NCI-H2227 (cell line): Measurements from ENCODE around the gene HS6ST1.

Experiments used
- DNase-seq: peaks from one replicate; lab custom pipeline; 2025; ENCODE audit not compliant: unreplicated experiment; lab: John Stamatoyannopoulos, UW

The HS6ST1 gene, protein sequence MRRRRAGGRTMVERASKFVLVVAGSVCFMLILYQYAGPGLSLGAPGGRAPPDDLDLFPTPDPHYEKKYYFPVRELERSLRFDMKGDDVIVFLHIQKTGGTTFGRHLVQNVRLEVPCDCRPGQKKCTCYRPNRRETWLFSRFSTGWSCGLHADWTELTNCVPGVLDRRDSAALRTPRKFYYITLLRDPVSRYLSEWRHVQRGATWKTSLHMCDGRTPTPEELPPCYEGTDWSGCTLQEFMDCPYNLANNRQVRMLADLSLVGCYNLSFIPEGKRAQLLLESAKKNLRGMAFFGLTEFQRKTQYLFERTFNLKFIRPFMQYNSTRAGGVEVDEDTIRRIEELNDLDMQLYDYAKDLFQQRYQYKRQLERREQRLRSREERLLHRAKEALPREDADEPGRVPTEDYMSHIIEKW

GRCh38 chr2:128318776-128319464, at the start of gene HS6ST1:
Gene HS6ST1, minus strand, starts transcription at chr2:128318868. Its CDS starts 305 bp downstream, at chr2:128318563.
- DNase-seq: peak; percentile 95

DNA sequence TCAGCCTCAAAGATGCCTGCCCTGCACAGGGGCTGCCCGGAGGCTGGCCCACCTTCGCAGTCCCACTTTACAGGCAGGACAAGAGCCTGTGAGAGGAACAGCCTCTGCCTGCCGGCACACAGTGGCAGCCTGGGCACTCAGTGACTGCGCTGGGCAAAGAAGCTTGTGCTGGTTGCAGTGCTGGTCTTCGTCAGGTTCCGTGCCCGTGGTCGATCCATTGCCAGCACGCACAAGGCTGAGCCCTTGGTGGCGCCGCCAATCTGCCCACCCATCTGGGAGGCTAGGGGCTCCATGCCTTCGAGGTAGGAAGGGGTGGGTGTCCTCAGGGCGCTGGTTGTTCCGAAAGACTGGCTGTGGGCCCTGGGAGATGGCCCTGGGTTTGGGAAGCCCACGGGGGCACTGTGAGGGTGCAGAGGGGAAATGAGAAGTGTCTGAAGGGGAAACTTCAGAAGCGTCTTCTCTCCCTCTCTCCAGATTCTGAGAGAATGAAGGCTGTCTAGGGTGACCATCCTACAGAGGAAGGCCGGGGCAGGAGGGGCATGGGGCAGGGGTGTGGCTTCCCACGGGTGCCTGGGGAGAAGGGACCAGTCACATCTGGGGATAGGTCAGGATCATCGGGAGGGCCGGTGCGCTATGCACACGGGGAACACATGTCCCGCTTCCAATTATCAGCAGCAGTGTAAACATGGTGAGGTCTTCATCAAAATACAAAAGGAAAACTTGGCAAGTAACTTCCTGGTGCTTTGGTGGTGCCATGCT, 49.1 kb upstream of the HS6ST1 start:
- no peak for DNase-seq

- DNase-seq: no peak
Observed at GRCh38 chr2:128366713-128367511, 48.2 kb upstream of the HS6ST1 start.

DNA sequence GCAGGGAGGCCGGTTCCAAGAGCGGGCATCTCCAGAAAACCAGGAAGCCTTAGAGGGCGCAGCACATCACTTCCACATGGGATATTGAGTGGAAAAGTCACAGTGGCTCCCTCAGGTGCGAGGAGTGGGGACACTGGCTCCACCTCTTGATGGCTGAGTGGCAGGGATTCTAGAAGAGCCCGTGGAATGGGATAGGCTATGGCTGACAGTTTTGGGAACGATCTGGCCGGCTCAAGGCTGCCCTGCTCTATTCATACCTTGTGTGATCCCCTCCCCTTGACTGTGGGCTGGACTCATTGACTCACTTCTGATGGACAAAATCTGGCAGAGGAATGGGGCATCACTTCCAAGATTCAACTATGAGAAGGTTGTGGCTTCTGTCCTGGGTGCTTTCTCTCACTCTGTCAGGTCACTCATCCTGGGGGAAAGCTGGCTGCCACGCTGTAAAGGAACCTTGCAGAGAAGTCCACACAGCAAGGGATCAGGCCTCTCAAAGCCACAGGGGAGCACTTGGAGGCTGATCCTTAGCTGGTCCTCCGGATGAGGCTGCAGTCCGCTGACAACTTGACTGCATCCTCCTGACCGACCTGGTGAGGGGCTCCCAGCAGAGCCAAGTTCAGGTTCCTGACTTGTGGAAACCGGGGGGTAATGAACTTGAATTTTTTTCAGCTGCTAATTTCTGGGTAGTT, 46.7 kb upstream of the HS6ST1 start:
- DNase-seq: no peak

- DNase-seq: no peak
Observed at GRCh38 chr2:128364441-128364911, 45.8 kb upstream of the HS6ST1 start.

DNA sequence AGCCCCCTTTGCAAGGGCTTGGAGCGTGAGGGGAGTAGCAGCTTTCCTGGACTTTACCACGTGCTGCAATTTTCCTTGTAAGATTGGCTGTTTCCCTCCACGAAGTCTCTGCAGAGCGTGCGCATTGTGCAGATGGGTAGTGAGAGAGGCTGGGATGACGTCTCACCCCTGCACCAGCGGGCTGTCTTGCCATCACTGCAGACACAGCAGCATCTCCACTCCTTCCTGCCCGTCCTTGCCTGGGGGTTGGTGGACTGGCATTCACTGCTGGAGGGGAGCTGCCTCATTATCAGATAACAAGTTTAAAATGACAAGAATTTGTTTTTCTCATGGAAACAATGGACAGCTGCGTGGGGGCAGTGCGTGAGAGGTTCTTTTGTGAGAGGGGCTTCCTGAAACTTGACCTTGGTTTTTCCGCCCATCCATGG, 45.3 kb upstream of the HS6ST1 start:
- DNase-seq: no peak

GRCh38 chr2:128362889-128363228, 44.2 kb upstream of the HS6ST1 start:
- DNase-seq: no peak

DNA sequence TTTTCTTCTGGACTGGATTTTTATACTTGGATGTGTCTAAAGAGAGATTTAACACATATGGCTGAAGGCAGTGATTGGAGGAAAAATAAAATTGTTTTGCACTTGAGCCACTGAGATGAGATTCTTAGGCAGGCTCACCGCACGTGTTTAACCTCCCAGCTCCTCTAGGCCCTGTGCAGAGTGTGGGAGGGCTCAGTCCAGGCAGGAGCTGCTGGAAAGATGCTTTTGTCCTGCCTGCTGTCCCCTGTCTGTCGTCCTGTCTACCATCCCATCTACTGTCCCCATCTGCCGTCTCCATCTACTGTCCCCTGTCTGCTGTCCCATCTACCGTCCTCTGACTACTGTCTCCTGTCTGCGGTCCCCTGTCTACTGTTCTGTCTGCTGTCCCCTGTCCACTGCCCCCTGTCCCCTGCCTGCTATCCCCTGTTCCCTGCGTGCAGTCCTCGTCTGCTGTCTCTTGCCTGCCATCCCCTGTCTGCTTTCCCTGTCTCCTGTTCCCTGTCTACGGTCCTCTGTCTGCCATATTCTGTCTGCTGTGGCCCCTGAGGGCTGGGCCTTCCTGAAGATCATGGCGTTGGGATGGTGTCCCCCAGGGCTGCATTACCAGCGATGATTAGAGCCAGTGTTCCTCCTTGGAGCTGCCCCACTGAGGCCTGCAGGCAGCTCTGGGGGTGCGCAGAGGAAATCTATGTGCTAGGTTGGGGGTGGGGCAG, 43.7 kb upstream of the HS6ST1 start:
- no peak for DNase-seq

DNA sequence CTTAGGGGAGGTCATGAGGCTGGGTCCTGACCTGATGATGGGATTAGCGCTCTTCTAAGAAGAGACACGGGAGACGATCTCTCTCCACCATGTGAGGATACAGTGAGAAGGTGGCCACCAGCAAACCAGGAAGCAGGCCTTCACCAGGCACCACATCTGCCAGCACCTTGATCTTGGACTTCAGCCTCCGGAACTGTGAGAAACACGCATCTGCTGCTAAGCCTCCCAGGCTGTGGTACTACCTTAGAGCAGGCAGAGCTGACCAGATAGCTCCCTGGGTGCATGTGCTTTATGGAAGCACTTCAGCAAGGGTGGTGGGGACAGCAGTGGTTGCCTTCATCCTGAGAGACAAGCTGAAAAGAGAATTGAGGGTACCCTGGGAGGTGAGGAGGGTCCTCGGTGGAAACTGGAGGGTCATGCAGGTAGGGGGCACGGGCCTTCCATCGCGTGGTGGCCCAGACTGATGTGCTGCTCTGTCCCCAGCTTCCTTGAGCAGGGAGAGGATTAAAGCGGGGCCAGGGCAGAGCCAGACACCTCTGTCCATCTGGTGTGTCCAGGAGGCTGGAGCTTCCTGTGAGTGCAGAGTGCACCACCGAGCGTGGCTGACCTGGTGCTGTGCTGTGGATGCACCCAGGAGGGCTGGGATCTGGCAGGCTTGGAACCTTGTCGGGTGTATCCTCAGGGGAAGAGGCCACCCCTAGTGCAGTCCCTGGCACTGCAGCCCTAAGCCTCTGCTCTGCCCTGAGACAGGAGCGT, 42.9 kb upstream of the HS6ST1 start:
- no peak for DNase-seq

DNA sequence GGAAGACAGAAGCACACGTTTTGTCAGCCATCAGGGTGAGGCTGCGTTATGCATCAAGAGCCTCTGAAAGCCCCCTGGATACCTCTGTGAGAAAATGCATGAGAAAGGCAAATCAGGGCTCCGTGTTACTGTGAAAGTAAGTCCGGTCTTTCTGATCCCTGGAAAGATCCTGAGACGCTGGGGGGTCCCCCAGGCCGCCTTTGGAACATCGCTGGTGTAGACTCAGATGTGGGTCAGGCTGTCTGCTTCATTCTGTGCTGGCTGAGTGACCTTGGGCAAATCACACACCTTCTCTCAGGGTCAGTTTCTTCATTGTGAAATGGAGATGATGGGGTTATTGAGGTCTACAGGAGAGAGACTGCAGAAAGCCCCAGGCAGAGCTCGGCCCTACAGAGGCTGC, 42.0 kb upstream of the HS6ST1 start:
- no peak for DNase-seq

GRCh38 chr2:128359841-128360240, 41.2 kb upstream of the HS6ST1 start:
- DNase-seq: no peak

GRCh38 chr2:128358941-128359731, 40.5 kb upstream of the HS6ST1 start:
- DNase-seq: no peak

DNA sequence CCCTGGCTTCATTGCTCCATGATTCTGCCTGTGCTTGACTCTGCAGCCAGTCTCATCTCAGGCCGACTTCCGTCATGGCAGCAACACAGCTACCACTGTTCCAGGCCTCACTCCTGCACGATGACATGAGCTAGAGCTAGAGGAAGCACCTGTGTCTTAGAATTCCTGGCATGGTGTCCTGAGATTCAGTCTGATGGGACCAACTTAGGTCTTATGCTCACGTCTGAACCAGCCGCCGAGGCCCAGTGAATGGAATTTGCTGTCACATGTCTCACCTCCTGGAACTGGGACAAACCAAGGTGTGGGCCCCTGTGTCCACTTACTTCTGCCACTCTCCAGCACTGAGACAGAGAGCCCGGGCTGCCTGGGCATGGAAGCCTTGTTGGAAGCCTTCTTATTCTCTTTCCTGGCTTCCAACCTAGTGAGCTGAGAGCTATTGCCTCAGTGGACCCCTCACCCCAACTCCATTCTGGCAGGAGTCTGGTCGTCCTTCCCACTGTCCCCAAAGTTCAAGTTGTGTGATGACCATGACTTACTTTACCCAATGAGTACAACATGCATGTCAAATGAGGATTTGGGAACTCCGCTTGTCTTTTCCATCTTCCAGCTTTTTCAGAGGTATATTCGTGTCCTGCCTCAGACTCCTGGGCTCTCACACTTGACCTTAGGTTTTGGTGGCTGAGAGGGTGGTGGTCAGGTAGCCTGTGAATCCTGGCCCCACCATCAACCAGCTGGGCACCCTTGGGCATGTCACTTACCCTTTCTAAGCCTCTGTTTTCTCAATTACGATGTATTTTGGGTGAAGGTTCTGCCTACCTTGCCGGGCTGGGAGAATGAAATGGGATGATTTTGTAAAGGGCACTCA, 39.1 kb upstream of the HS6ST1 start:
- DNase-seq: no peak

- DNase-seq: no peak
Observed at GRCh38 chr2:128356127-128356526, 37.5 kb upstream of the HS6ST1 start.

- no peak for DNase-seq
Observed at GRCh38 chr2:128354726-128355470, 36.2 kb upstream of the HS6ST1 start.

GRCh38 chr2:128354161-128354560, 35.5 kb upstream of the HS6ST1 start:
- no peak for DNase-seq
